Fibroblast of villous mesenchyme (primary cell): Measurements from ENCODE around the gene EIPR1. TPM values are rescaled to one million over a fixed set of nuclear protein-coding genes. Genes with fewer than 3 reads are reported as not detected.
A peak's percentile ranks its signal among the peaks of the same experiment; 100 is the strongest.

Experiments
- DNase-seq: peaks from one replicate; pipeline ENCODE4 v3.0.0-alpha.2; 2010; ENCODE audit warnings: low read depth
- H3K4me3 ChIP-seq: 2 replicates; pipeline ENCODE4 v1.5.1; 2011; ENCODE audit warnings: low read depth, mild to moderate bottlenecking, low read length
- total RNA-seq: library from RNA; depleted of rRNA; stranded (reverse); fragments of >200 nt; gene quantifications from 2 replicates; pipeline ENCODE4 v1.2.3, GENCODE V29; 2012
- TF ChIP-seq, protein P1 (sequence below): IDR thresholded peaks from 2 replicates; pipeline ENCODE4 v1.5.1; 2012; ENCODE audit warnings: low read depth, mild to moderate bottlenecking, low read length; ENCODE audit not compliant: insufficient read depth

The EIPR1 gene
- 23.8 and 32.4 TPM in 2 replicates for total RNA-seq

DNA sequence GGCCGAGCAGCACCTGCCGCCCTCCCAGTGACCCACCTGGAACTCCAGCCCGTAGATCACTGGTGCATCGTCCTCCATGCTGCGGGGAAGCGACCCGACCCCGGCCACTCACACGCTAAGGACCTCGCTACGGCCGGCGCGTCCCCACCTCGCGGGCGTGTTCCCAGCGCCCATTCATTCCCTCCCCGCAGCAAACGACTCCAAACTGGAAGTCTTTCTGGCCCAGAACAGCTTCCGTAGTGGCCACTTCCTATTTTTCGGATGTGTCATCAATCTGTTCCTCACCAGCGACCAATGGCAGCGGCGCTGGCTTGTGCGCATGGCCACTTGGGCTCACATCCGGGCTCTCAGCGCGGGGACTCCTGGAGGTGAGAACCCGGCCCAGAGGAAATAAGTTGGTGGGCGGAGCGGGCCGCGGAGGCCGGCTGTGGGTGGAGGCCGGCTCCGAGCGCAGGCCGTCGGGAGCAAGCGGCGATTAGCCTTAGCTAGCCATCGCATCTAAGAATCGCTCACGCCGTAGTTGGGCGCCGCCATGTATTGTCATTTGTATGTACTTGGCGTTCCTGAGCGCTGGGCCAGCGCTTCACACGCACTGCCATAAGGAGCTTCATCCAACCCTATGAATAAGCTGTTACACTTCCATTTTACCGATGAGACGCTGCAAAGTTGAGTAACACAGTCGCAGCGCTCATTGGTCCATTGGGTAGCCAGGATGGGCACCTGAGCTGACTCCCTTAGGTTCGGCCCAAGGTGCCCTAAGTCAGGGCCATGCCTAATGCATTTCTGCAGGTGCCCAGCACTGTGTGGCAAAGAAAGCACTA lies at the start of gene EIPR1:
Gene EIPR1 (minus strand): TSS at position 207 of the 821 bp plus-strand sequence. CDS start 129 bp downstream, at position 78.
- DNase-seq: peak; percentile 99
- H3K4me3 ChIP-seq: peak within 1 kb of the TSS; percentile 99
- TF ChIP-seq, protein P1, sequence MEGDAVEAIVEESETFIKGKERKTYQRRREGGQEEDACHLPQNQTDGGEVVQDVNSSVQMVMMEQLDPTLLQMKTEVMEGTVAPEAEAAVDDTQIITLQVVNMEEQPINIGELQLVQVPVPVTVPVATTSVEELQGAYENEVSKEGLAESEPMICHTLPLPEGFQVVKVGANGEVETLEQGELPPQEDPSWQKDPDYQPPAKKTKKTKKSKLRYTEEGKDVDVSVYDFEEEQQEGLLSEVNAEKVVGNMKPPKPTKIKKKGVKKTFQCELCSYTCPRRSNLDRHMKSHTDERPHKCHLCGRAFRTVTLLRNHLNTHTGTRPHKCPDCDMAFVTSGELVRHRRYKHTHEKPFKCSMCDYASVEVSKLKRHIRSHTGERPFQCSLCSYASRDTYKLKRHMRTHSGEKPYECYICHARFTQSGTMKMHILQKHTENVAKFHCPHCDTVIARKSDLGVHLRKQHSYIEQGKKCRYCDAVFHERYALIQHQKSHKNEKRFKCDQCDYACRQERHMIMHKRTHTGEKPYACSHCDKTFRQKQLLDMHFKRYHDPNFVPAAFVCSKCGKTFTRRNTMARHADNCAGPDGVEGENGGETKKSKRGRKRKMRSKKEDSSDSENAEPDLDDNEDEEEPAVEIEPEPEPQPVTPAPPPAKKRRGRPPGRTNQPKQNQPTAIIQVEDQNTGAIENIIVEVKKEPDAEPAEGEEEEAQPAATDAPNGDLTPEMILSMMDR: peak; percentile 6

DNA sequence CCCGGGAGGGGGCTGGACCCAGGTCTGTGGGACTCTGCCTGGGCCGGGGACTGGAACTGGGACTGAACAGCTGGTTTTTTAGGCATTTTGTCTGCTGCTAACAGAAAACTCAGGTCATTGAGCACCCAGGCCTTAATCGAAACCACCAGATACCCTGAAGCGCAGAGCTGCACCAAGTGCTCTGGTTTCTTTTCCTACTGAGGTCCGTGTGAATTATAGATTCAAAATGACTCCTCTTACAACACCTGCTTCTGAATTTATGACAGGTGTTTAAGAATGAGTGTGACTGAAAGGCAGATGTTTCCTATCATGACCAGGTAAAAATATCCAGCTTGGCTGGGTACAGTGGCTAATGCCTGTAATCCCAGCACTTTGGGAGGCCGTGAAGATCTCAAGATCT lies 49.7 kb upstream of the EIPR1 start:
- no peak overlapping the region for H3K4me3 ChIP-seq
- DNase-seq: no peak
- TF ChIP-seq, protein P1: no peak

DNA sequence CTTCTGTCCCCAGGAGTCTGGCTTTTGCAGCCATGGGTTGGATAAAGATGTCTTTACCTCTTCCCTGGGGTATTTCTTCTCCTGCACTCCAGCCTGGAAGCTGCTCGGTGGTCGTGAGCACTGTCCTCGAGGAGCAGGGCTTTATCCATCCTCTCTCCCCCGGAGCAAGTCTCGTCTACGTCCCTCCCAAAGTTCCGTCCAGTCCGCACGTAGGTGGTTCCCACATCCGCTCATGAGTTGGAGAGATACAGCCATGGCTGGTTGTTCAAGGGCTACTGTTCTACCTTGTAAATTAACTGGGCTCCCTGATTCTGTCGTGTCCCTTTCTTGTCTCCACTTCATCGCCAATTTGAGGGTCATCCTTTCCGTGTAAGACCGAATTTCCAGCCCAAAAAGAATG lies 49.0 kb upstream of the EIPR1 start:
- no peak for DNase-seq
- no peak overlapping the region for H3K4me3 ChIP-seq
- TF ChIP-seq, protein P1: no peak

DNA sequence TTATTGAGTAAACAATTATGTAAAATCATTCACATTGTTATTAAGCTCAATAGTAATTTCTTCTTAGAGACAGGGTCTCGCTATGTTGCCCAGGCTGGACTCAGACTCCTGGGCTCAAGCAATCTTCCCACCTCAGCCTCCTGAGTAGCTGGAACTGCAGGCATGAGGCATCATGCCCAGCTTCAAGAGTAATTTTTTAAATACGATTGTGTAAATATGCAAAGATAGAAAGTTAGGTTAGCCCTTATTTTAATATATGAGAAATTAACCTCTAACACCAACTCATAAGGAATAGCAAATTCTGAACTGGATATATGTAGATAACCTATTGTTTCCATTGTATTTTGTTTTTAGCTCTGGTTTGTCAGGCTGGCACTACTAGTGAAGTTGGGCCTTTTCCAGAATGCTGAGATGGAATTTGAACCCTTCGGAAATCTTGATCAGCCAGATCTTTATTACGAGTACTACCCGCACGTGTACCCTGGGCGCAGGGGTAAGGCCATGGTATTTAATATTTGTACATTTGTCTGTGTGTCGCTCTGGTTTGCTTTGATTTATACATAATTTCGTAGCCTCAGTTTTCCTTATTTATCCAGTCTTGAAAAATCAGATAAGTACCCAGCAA lies 46.7 kb upstream of the EIPR1 start:
- H3K4me3 ChIP-seq: no peak overlapping the region
- TF ChIP-seq, protein P1: no peak
- no peak for DNase-seq

DNA sequence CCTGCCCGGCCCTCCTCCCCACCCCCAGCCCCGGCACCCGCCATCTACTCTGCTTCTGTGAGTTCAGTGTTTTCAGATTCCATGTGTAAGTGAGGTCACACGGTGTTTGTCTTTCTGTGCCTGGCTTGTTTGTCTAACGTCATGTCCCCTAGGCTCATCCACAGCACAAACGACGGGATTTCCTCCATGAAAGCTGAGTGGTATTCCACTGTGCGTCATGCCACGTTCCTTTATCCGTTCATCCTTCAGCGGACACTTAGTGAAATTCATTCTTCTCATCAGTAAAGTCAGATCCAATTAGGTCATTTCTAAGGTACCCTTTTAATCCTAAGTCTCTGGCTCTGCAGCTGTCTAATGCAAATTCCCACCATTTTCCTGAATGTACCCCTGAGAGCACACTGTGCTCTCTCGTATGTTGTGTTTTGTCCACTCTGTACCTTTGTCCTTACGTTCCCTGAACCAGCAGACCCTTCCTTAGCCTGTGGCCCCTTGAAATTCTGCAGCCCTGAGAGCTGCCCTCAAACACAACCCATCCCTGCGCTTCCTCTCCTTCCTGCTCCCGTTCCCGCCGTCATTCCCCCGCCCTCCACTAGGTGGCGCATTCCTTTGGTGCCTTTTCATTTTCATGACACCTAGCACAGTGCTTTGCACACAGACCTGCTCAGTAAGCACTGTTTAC lies 46.0 kb upstream of the EIPR1 start:
- peak; percentile 53 for DNase-seq
- H3K4me3 ChIP-seq: no peak overlapping the region
- TF ChIP-seq, protein P1: peak; percentile 98

DNA sequence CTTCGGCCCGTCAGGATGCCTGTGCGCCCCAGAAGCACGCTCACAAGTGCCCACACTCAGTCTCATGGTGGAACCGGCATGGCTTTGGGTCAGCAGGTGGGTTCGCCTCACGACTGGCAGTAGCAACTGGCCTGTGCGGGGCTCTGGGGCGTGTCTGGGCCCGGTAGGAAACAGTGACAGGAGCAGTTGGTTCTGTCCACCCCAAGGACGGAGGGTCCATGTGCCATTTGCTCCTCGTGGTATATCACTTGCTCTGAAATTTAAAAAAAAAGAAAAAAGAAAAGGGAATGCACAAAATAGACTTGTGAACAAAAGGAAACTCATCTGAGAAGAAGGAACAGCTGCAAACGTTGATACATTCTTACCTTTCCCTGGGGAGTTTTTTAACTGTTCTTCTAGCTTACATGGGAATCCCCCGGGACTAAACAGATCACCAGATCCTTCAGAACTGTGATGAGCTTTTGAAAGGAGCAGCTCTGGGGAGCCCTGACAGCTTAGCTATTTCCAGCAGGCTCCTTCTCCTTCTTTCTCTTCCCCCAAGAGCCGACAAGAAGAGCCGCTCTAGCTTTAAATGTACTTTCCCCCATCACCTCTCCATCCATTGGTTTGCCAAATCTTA lies 44.7 kb upstream of the EIPR1 start:
- no peak overlapping the region for H3K4me3 ChIP-seq
- TF ChIP-seq, protein P1: no peak
- DNase-seq: no peak
